ENCODE data around the gene OR1M1.

Gene OR1M1

GRCh38 chr19:9075064-9075949, 11.6 kb upstream of the OR1M1 start:
- no peak for DNase-seq

- DNase-seq = no peak
Observed at GRCh38 chr19:9076901-9077300, 10.0 kb upstream of the OR1M1 start.

- no peak for DNase-seq
Observed at GRCh38 chr19:9078651-9079050, 8.2 kb upstream of the OR1M1 start.

- no peak for DNase-seq
Observed at GRCh38 chr19:9107375-9107774, 20.5 kb downstream of the OR1M1 start, which contains the start of gene OR7G2. Gene OR7G2 (minus strand): TSS chr19:9107475. CDS start chr19:9103243, 4,232 bp downstream.

GRCh38 chr19:9109959-9110358, 23.1 kb downstream of the OR1M1 start:
- no peak for DNase-seq

GRCh38 chr19:9115307-9115813, 28.5 kb downstream of the OR1M1 start, which contains the start of gene OR7G1:
Gene OR7G1 (minus strand): TSS chr19:9115763. CDS start chr19:9115763, 0 bp downstream.
- no peak for DNase-seq

GRCh38 chr19:9116547-9116946, 29.7 kb downstream of the OR1M1 start:
- DNase-seq = no peak

- DNase-seq = no peak
Observed at GRCh38 chr19:9126900-9127405, 40.1 kb downstream of the OR1M1 start, which contains the start of gene OR7G3. Gene OR7G3 (minus strand): TSS chr19:9126950. CDS start chr19:9126950, 0 bp downstream.

- DNase-seq = no peak
Observed at GRCh38 chr19:9128171-9128570, 41.3 kb downstream of the OR1M1 start.

GRCh38 chr19:9130965-9131364, 44.1 kb downstream of the OR1M1 start:
- no peak for DNase-seq

- no peak for DNase-seq
Observed at GRCh38 chr19:9132422-9132821, 45.6 kb downstream of the OR1M1 start.

GRCh38 chr19:9139609-9140158, 52.8 kb downstream of the OR1M1 start:
- no peak for DNase-seq

- peak; percentile 67 for DNase-seq
Observed at GRCh38 chr19:9140159-9140874, 53.5 kb downstream of the OR1M1 start, which contains the start of gene ZNF317. Gene ZNF317 (plus strand): TSS chr19:9140397. CDS start chr19:9156017, 15,620 bp downstream.

GRCh38 chr19:9144920-9145319, 58.1 kb downstream of the OR1M1 start:
- no peak for DNase-seq

Data from NCI-H1417 treated with DMSO at 0.1 percent for 48 hours (cell line).